Stimulated activated naive B cell treated with anti-CD40 and anti-IgM and Interleukin-4, amounts not matched to agents 10 μg/mL and 1 μg/mL and 100 μg/mL, for 72 hours (primary cell): ENCODE measurements around the gene KSR2.
"Not testable (repeated sequence)": the region's sequence is repeated elsewhere in the genome, so short reads cannot be mapped to it uniquely, and the experiment has no call there.

Experiments used
- ATAC-seq, 2 donors: fragments of 150-1000 bp; cut with Tn5 transposase; replicated peaks; 2 replicates each; pipeline ENCODE4 v1.10.0; 2021; ENCODE audit warnings: moderate library complexity in 1 of 2
- DNase-seq: peaks from one replicate; pipeline ENCODE4 v3.0.0; 2021
- H3K27ac Mint-ChIP-seq: one replicate; pipeline ENCODE4 v1.8.0; 2022; ENCODE audit warnings: mild to moderate bottlenecking, mixed read lengths
- H3K27me3 Mint-ChIP-seq, 2 donors: one replicate each; pipeline ENCODE4 v1.8.0; 2022; ENCODE audit warnings: mixed read lengths in 2 of 2
- H3K36me3 Mint-ChIP-seq, 2 donors: one replicate each; pipeline ENCODE4 v1.8.0; 2022; ENCODE audit warnings: mixed read lengths in 2 of 2, mild to moderate bottlenecking in 1 of 2
- H3K4me1 Mint-ChIP-seq, 2 donors: one replicate each; pipeline ENCODE4 v1.8.0; 2022; ENCODE audit warnings: mixed read lengths in 2 of 2, mild to moderate bottlenecking in 1 of 2
- H3K4me3 Mint-ChIP-seq, 2 donors: one replicate each; pipeline ENCODE4 v1.8.0; 2022; ENCODE audit warnings: mild to moderate bottlenecking in 2 of 2, mixed read lengths in 2 of 2, moderate library complexity in 1 of 2
- H3K9me3 Mint-ChIP-seq, 2 donors: one replicate each; pipeline ENCODE4 v1.8.0; 2022; ENCODE audit warnings: mixed read lengths in 2 of 2, mild to moderate bottlenecking in 1 of 2

Gene KSR2

DNA sequence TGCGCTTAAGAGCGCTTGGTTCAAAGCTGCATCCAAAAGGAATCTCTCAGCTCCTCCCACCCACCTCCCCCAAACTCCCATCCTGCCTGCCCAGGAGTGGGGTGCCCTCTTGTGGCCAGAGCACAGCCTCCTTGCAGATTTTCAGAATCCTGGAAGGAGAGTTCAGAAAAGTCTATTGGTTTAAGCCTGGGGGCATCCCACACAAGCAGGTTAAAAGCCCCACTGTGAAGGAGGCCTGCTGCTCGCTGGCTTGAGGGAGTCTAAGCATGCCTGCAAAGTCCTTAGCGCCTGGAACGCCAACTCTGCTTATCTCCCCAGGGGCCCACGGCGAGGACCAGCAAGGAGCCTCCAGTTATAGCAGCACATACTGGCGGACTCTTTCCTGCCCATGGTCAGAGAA is 297.1 kb downstream of the KSR2 start:
- H3K4me3 Mint-ChIP-seq, result no peak overlapping the region
- H3K27ac Mint-ChIP-seq, result no peak overlapping the region
- no peaks in the 10 kb centered on the region for H3K27me3 Mint-ChIP-seq
- ATAC-seq (no peak), DNase-seq (no peak)
- no peaks in the 10 kb centered on the region for H3K4me1 Mint-ChIP-seq
- peaks cover 1 to 9% of the 10 kb centered on the region in 2 donors for H3K9me3 Mint-ChIP-seq
- no peaks in the 10 kb centered on the region for H3K36me3 Mint-ChIP-seq

- no peaks in the 10 kb centered on the region for H3K4me1 Mint-ChIP-seq
- no peak overlapping the region for H3K4me3 Mint-ChIP-seq
- no peak for ATAC-seq
- no peak for DNase-seq
- no peak overlapping the region for H3K27ac Mint-ChIP-seq
- H3K9me3 Mint-ChIP-seq, result no peaks in the 10 kb centered on the region
- H3K36me3 Mint-ChIP-seq, result no peaks in the 10 kb centered on the region
- no peaks in the 10 kb centered on the region for H3K27me3 Mint-ChIP-seq
These were observed 304.6 kb downstream of the KSR2 start for GRCh38 chr12:117664169-117664568.

DNA sequence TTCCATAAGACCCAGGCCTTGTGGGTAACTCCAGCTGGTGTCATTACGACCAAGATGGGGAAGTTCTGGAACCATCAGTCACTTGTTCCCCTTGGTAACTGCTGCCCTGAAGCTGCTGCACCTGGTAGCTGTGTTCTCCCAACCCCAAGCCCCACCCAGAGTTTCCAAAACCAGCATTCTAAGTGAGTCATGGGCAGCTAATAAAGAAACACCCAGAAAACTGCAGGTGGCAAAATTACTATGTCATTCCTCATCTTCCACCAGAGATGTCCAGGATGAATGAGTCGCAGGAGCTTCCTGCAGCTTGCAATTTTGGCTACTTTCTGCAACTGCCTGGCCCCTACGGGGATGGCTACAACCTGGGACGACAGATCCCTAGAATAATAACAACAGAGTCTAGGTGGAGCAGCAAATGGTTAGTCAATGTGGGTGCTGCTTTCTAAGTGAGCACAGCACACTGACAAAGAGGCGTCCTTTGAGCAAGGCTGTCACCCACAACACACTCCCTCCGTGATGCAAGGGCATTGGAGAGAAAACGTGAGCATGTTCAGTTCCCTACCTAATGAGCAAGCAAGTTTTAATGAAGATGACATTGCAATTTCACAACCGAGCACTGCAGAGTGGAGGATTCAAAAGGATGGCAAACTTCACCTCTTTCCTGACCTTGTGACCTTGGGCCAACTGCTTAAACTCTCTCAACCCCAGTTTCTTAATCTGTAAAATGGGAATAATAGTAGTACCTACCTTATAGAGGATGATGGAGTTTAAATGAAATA is 306.0 kb downstream of the KSR2 start:
- ATAC-seq, result no peak
- no peak for DNase-seq
- H3K36me3 Mint-ChIP-seq, result no peaks in the 10 kb centered on the region
- peaks cover 0 to 4% of the 10 kb centered on the region in 2 donors for H3K9me3 Mint-ChIP-seq
- H3K4me3 Mint-ChIP-seq, result no peak overlapping the region
- H3K27me3 Mint-ChIP-seq, result no peaks in the 10 kb centered on the region
- no peaks in the 10 kb centered on the region for H3K4me1 Mint-ChIP-seq
- no peak overlapping the region for H3K27ac Mint-ChIP-seq

DNA sequence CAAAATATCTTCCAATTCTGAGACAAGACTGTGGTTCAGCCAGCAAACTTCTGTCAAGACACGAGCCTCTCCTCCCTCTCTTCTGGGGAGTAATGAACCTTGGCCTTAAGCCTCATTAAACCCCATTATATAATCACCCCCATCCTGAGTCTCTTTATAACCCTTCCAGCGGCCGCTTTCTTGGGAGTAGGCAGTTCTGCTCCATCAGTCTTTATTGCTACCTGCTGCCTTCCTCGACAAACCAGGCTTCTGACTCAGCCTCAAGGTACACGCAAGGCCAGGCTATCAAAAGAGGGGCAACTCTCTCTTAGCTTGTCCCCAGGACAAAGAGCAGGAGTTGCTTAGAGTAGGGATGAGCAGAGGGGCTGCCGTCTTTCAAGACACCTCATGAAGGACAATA is 306.6 kb downstream of the KSR2 start:
- H3K4me1 Mint-ChIP-seq, result no peaks in the 10 kb centered on the region
- no peak overlapping the region for H3K27ac Mint-ChIP-seq
- DNase-seq, result no peak
- H3K9me3 Mint-ChIP-seq, result peaks cover 0 to 5% of the 10 kb centered on the region in 2 donors
- no peak for ATAC-seq
- H3K36me3 Mint-ChIP-seq, result no peaks in the 10 kb centered on the region
- H3K4me3 Mint-ChIP-seq, result no peak overlapping the region
- H3K27me3 Mint-ChIP-seq, result no peaks in the 10 kb centered on the region

- no peak for ATAC-seq
- peaks cover 0 to 5% of the 10 kb centered on the region in 2 donors for H3K9me3 Mint-ChIP-seq
- no peak for DNase-seq
- no peaks in the 10 kb centered on the region for H3K4me1 Mint-ChIP-seq
- H3K36me3 Mint-ChIP-seq, result no peaks in the 10 kb centered on the region
- H3K4me3 Mint-ChIP-seq, result no peak overlapping the region
- no peak overlapping the region for H3K27ac Mint-ChIP-seq
- H3K27me3 Mint-ChIP-seq, result no peaks in the 10 kb centered on the region
These were observed 307.3 kb downstream of the KSR2 start for GRCh38 chr12:117661471-117661870.

DNA sequence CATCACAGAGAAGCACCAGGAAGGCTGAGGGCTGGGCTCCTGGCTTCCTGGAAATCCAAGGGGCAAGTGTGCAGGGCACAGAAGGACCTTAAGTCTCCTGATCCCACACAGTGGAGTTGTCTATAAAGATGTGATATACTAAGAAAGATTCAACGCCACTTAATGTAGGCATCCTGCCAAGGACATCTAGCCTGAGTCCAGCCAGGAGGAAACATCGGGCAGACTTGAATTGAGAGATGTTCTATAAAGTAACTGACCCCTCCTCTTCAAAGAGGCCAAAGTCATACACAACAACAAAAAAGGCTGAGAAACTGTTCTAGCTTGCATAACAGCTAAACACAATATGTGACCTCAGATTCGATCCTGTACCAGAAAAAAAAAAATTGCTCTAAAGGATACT is 307.9 kb downstream of the KSR2 start:
- Mint-ChIP-seq H3K27ac (no peak overlapping the region), H3K27me3 (no peaks in the 10 kb centered on the region), H3K36me3 (no peaks in the 10 kb centered on the region), H3K4me1 (no peaks in the 10 kb centered on the region), H3K9me3 (peaks cover 0 to 5% of the 10 kb centered on the region in 2 donors), H3K4me3 (no peak overlapping the region)
- no peak for DNase-seq
- ATAC-seq, result no peak

DNA sequence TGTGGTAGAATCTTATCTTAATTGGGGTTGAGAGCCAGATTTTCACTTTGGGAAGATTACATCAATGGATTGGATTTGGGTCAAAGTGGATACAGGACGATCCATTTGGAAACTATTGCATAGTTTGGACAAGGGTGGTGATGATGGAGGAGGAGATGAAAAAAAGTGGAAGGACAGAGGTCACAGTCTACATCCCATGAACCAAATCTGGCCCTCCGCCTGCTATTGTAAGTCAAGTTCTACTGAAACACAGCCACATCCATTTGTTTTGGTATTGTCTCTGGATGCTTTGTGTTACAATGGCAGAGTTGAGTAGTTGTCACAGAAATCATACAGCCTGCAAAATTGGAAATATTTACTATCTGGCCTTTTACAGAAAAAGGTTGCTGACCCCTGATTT is 310.6 kb downstream of the KSR2 start:
- Mint-ChIP-seq H3K36me3 (no peaks in the 10 kb centered on the region), H3K4me1 (no peaks in the 10 kb centered on the region), H3K27ac (no peak overlapping the region), H3K27me3 (no peaks in the 10 kb centered on the region), H3K9me3 (peaks cover 0 to 5% of the 10 kb centered on the region in 2 donors), H3K4me3 (no peak overlapping the region)
- ATAC-seq (no peak), DNase-seq (no peak)

- no peak overlapping the region for H3K4me3 Mint-ChIP-seq
- no peak for DNase-seq
- no peaks in the 10 kb centered on the region for H3K4me1 Mint-ChIP-seq
- no peak overlapping the region for H3K27ac Mint-ChIP-seq
- peaks cover 10 to 13% of the 10 kb centered on the region in 2 donors for H3K9me3 Mint-ChIP-seq
- peaks cover 0 to 6% of the 10 kb centered on the region in 2 donors for H3K27me3 Mint-ChIP-seq
- H3K36me3 Mint-ChIP-seq, result no peaks in the 10 kb centered on the region
- no peak for ATAC-seq
These were observed 319.0 kb downstream of the KSR2 start for GRCh38 chr12:117649796-117650195.

DNA sequence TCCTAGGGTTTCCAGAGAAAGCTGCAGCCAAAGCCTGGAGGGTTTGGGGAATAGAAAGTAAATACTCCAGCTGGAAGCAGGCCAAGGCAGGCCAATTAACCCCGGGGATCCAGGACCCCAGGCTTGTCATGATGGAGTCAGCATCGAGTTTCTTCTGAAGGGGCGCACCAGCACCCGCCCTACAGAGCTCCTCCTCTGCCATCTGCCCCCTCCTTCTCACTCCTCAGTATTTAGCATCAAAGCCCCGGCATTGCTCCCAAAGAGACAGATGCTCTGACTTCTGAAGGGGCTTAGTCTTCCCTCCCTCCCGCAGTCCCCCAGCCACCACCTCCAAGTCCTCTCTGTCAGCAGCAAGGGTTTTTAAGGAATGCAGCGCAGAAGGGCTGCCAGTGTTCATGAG is 322.3 kb downstream of the KSR2 start:
- Mint-ChIP-seq H3K4me1 (no peaks in the 10 kb centered on the region), H3K27ac (no peak overlapping the region), H3K4me3 (no peak overlapping the region), H3K9me3 (peaks cover 5 to 9% of the 10 kb centered on the region in 2 donors), H3K27me3 (peaks cover 0 to 11% of the 10 kb centered on the region in 2 donors), H3K36me3 (no peaks in the 10 kb centered on the region)
- DNase-seq, result no peak
- no peak for ATAC-seq

GRCh38 chr12:117645473-117645872 is 323.3 kb downstream of the KSR2 start:
- no peaks in the 10 kb centered on the region for H3K4me1 Mint-ChIP-seq
- H3K4me3 Mint-ChIP-seq, result no peak overlapping the region
- DNase-seq (no peak), ATAC-seq (no peak)
- H3K9me3 Mint-ChIP-seq, result peaks cover 0 to 3% of the 10 kb centered on the region in 2 donors
- no peaks in the 10 kb centered on the region for H3K36me3 Mint-ChIP-seq
- H3K27me3 Mint-ChIP-seq, result peaks cover 0 to 11% of the 10 kb centered on the region in 2 donors
- no peak overlapping the region for H3K27ac Mint-ChIP-seq

DNA sequence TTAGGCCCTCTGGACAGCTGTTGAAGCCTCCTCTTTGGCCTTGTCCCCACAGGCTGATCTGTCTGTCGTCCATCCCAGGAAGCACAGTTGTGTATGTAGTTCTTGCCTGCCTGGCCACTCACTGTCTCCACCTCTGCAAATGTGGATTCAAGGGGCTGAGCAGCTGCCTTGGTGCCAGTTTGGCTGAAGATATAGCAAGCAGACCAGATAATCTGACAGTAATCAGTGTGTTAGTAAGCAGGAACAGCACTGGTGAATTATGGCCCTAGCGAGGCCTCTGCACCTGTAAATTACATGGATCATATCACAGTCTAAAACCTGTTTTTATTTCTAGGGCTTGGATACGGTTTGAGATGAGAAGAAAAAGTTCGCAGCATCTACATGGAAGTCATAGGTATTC is 324.8 kb downstream of the KSR2 start:
- H3K4me3 Mint-ChIP-seq, result no peak overlapping the region
- H3K36me3 Mint-ChIP-seq, result no peaks in the 10 kb centered on the region
- H3K4me1 Mint-ChIP-seq, result no peaks in the 10 kb centered on the region
- H3K9me3 Mint-ChIP-seq, result peaks cover 0 to 3% of the 10 kb centered on the region in 2 donors
- no peak for DNase-seq
- no peak overlapping the region for H3K27ac Mint-ChIP-seq
- H3K27me3 Mint-ChIP-seq, result peaks cover 0 to 11% of the 10 kb centered on the region in 2 donors
- ATAC-seq, result no peak

DNA sequence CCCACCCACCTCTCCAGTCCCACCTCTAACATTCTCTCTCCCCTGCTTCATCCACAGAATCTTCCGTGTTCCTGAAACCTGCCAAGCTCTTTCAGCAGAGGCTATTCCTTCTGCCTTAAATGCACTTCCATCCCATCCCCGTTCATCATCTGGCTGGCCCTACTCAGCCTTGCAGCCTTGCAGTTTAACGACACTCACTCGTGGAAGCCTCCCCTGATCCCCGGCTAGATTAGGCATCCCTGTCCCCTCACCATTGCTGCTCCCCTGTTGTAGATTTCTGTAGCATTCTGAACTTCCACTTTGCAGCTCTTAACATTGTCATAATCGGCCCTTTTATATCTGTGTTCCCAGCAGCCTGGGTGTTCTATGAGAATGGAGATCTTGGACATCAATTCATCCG is 326.9 kb downstream of the KSR2 start:
- no peak overlapping the region for H3K4me3 Mint-ChIP-seq
- peaks cover 4 to 5% of the 10 kb centered on the region in 2 donors for H3K9me3 Mint-ChIP-seq
- ATAC-seq, result no peak
- no peaks in the 10 kb centered on the region for H3K4me1 Mint-ChIP-seq
- no peak overlapping the region for H3K27ac Mint-ChIP-seq
- peaks cover 0 to 5% of the 10 kb centered on the region in 2 donors for H3K27me3 Mint-ChIP-seq
- H3K36me3 Mint-ChIP-seq, result no peaks in the 10 kb centered on the region
- no peak for DNase-seq

GRCh38 chr12:117640511-117640910 is 328.3 kb downstream of the KSR2 start:
- Mint-ChIP-seq H3K27me3 (peaks cover 0 to 4% of the 10 kb centered on the region in 2 donors), H3K9me3 (peaks cover 8 to 9% of the 10 kb centered on the region in 2 donors), H3K4me3 (no peak overlapping the region), H3K36me3 (no peaks in the 10 kb centered on the region), H3K27ac (no peak overlapping the region), H3K4me1 (no peaks in the 10 kb centered on the region)
- no peak for ATAC-seq
- no peak for DNase-seq

DNA sequence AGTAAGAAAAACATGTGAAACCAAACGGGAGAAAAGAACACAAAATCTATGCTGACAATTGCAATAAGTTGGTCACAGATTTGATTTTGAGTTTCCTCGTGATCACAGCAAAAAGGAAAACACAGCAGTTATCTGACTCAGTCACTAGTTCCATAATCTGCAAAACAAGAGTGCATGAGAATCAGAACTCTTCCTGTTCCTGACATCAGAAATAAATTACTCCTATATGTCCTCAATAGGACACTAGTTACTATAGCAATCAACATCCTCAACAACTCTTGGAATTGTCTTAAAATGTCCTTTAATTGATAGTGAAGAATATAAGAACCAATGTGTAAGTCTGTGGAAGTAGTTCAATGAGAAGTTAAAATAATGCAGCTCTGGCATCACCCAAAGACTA is 339.3 kb downstream of the KSR2 start:
- H3K4me3 Mint-ChIP-seq, result no peak overlapping the region
- no peaks in the 10 kb centered on the region for H3K4me1 Mint-ChIP-seq
- ATAC-seq, result no peak
- no peak overlapping the region for H3K27ac Mint-ChIP-seq
- H3K36me3 Mint-ChIP-seq, result no peaks in the 10 kb centered on the region
- peaks cover 0 to 12% of the 10 kb centered on the region in 2 donors for H3K9me3 Mint-ChIP-seq
- peaks cover 4 to 26% of the 10 kb centered on the region in 2 donors for H3K27me3 Mint-ChIP-seq
- DNase-seq, result no peak

GRCh38 chr12:117628711-117629110 is 340.1 kb downstream of the KSR2 start:
- H3K36me3 Mint-ChIP-seq, DNase-seq, H3K4me1 Mint-ChIP-seq, H3K4me3 Mint-ChIP-seq, H3K27ac Mint-ChIP-seq, ATAC-seq: not testable (repeated sequence)
- H3K9me3 Mint-ChIP-seq, result peaks cover 0 to 12% of the 10 kb centered on the region in 2 donors
- peaks cover 4 to 26% of the 10 kb centered on the region in 2 donors for H3K27me3 Mint-ChIP-seq
